GM18858 (cell line): ENCODE results near the gene TMEM86B.

Experiments
- ATAC-seq: cut with Tn5 transposase; IDR thresholded peaks from one replicate; pipeline ENCODE4 v1.9.1; 2021; ENCODE audit not compliant: unreplicated experiment

The TMEM86B gene

DNA sequence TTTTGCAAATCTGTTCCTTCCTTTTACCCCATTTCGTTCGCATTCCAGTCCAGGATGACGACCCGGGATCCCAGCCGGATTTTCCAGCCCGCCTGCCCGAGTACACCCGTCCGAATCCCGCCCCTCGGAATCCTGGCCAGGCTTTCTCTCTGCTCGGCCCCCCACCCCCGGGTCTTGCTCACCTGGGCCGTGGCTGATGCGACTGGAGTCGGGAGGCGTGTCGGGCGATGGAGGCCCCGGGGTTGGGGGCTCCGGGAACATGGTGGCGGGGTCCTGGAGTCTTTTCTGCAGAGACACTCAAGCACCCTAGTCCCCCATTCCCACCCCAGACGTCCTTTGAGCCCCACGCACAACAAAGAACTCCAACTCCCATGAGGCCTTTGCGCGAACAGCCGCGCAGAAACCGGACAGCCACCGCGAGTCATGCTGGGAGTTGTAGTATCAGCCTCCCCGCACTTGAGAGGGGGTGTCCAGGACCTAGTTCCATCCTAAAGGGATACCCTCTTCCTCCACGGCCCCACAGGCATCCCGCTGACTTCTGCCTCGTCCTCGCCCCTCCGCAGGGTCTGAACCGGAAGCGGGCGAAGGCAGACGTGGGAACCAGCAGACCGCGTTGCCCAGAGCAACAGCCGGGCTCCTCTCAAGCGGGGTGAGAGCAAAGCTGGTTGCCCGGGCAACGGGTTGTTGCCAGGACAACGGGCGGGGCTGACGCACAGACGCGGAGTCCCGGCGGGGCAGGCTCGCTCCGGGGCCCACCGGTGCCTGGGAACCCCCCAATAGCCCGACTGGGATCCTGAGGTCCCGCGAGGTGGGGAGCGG is 49.6 kb downstream of the TMEM86B start:
- no peak for ATAC-seq
